Coronary artery (tissue), 2 donors: Measurements from ENCODE around the gene NFKB1.

Experiments
- DNase-seq: peaks from one replicate; pipeline ENCODE4 v3.0.0-alpha.2; 2017; ENCODE audit warnings: low spot score
- H3K27ac ChIP-seq, 2 donors: fragments of 200-600 bp; sonication (generic); one replicate each; pipeline ENCODE4 v1.5.1; 2016 to 2019
- H3K4me3 ChIP-seq: fragments of 200-600 bp; sonication (generic); 2 replicates; pipeline ENCODE4 v1.5.1; 2016; ENCODE audit warnings: mild to moderate bottlenecking, moderate library complexity
- TF ChIP-seq, protein P1 (sequence below): fragments of 200-600 bp; sonication (generic); IDR thresholded peaks from one replicate; pipeline ENCODE4 v1.5.1; 2019; ENCODE audit warnings: antibody characterized with exemption

NFKB1 gene

DNA sequence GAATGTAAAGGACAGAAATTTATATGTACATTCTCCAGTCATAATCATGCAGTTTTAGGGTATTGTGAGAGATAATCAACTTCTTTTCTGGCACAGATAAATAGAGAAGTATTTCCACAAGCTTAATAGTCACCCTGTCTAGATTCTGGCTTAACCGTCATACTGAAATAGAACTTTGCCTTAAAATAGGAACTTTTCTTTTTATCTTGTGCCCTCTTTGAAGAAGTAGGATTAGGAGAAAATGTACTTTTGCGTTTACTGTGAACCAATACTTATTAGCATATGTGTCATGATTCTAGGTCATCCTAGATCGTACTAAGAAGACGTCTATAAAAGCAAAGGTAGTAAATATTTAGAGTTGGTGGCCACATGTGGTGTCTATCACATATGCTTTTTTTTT, 95.4 kb downstream of the NFKB1 start:
- TF ChIP-seq, protein P1, sequence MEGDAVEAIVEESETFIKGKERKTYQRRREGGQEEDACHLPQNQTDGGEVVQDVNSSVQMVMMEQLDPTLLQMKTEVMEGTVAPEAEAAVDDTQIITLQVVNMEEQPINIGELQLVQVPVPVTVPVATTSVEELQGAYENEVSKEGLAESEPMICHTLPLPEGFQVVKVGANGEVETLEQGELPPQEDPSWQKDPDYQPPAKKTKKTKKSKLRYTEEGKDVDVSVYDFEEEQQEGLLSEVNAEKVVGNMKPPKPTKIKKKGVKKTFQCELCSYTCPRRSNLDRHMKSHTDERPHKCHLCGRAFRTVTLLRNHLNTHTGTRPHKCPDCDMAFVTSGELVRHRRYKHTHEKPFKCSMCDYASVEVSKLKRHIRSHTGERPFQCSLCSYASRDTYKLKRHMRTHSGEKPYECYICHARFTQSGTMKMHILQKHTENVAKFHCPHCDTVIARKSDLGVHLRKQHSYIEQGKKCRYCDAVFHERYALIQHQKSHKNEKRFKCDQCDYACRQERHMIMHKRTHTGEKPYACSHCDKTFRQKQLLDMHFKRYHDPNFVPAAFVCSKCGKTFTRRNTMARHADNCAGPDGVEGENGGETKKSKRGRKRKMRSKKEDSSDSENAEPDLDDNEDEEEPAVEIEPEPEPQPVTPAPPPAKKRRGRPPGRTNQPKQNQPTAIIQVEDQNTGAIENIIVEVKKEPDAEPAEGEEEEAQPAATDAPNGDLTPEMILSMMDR: no peak
- Histone ChIP-seq H3K4me3 (no peak overlapping the region), H3K27ac (no peak overlapping the region)
- no peak for DNase-seq

DNA sequence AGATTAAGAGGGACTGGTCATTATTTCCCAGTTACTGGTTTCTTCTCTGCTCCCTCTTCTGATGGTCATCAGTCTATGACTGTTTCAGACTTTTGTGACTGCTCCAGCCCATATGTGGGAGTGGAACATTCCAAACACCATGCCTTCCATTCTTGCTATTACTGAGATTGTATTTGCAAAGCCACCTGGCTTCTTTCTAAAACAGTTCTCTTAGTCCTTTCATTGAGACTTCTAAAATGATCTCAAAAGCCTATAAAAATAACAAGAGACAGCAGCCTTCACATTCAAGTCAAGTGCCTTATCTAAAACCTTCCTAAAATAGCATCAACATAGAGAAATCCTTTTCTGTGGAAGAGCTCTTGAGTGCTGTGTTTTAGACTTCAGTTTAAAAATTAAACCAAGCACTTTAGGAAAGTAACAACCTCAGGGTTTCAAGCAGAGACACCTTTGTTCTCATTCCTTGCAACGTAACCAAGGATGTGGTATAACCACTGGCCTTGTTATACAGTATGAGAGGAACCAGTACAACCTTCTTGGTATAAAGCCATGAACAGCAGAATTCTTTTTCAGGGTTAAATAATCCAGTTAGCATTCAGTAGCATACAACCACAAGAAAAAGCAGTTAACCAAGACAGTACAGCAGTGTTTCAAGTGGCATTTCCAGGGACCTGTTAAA, 97.1 kb downstream of the NFKB1 start:
- TF ChIP-seq, protein P1: no peak
- DNase-seq: no peak
- H3K27ac ChIP-seq: no peak overlapping the region
- H3K4me3 ChIP-seq: no peak overlapping the region

DNA sequence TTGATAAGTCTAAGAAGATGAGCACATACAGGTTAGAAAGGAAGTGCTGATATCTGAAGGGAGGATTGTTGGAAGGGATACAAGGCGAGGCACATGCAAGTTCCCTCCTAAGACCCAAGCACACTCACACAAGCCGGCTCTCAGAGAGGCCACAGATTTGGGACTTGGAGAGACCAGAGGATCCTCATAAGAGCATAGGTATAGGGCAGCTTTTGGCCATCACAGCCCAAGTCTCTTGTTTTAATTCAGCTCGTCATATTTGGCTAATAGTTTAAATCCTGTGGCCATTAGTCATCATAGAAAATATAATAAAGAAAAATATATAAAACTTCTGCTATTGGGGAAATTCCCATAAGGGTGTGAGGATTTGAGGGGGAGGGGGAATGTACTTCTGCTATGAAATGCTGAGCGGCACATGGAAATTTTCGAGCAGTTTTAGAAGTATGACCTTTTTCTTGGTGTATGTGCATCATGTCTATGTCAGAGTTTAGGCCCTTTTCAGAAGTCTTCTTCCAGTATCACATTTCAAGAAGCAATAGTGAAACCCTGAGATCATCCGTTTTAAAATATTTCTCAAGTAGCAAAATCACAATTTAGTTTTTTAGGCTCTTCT, 97.7 kb downstream of the NFKB1 start:
- Histone ChIP-seq H3K27ac (no peak overlapping the region), H3K4me3 (no peak overlapping the region)
- DNase-seq: no peak
- TF ChIP-seq, protein P1: no peak

DNA sequence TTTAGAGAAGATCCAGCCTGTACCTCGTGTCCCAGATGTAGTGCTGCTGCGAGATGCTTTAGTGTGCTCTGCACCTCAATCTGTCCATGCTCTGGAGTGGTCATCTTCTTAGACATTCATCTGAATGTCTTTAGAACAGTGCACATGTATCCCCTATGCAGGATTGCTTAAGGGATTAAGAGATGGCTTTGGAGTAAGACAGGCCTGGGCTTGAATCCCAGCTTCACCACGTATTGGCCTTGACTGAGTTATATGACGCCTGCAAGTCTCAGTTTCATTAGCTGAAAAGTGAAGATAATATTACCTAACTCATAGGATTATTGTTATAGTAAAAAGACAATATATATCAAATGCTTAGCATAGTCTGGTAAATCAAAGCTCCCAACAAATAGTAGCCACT, 98.3 kb downstream of the NFKB1 start:
- no peak overlapping the region for H3K27ac ChIP-seq
- TF ChIP-seq, protein P1: no peak
- H3K4me3 ChIP-seq: no peak overlapping the region
- no peak for DNase-seq

DNA sequence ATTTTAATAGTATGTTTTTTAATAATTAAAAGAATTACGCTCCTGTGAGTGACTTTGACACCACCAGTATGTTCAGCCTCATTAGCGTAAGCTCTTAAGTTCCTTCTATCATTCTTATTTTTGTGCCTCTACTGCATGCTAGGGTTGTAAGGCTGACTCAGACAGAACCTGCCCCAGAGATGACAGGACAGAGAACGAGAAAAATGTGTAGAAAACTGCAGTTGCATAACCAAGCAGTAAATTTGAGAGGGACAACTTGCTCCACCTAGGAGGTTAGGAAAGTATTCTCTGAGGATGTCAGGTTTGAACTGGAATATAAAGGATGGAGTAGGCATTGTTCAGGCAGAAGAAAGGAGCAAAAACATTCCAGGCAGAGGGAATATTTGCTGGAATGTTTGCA, 98.7 kb downstream of the NFKB1 start:
- TF ChIP-seq, protein P1: no peak
- H3K4me3 ChIP-seq: no peak overlapping the region
- no peak for DNase-seq
- no peak overlapping the region for H3K27ac ChIP-seq

DNA sequence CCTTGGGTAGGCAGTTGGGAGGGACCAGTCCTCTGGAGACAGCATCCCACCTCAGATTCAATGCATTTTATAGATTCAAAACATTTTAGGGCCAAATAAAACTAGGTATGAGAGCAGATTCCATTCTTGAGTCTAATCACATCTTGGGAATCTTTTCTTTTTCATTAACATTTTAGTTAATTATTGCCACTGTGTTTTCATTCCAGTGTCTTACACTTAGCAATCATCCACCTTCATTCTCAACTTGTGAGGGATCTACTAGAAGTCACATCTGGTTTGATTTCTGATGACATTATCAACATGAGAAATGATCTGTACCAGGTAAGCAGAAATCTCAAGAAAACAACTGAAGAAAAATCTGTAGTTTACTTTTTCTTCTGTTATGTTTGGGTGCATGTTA, 99.5 kb downstream of the NFKB1 start:
- TF ChIP-seq, protein P1: no peak
- H3K4me3 ChIP-seq: no peak overlapping the region
- no peak for DNase-seq
- H3K27ac ChIP-seq: no peak overlapping the region

DNA sequence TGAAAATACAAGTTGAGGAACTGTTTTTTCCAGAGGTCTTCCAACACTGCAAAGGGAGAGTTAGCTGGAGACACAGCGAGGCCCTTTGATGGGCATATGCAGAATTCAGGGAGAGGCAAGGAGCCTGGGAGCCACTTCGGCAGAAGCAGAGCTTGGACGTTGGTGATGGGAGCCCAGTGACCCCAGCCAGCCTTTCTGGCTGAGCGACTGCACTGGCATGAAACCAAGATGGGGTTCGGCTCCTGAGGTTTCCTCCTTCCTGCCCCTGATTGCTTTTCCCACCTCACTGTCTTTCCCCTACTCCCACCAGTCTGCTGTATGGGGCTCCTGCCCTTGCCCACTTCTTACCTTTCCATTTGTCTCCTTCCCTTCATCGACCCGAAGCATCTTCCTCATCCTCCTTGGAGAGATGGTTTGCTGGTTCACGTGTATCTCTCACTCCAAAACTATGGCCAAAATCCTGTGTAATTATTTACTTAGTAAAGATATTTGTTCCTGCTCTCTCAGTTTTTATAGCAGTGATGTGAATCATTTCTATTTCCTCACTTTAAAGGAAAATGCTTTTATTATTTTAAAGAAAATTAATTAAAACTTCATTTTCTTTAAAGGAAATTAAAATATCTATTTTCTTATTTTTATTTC, 100.5 kb downstream of the NFKB1 start:
- TF ChIP-seq, protein P1: no peak
- no peak for DNase-seq
- Histone ChIP-seq H3K27ac (no peak overlapping the region), H3K4me3 (no peak overlapping the region)
